Cardiac muscle cell (in vitro differentiated cells and primary cell): Measurements from ENCODE around the gene SIRPA. TPM values are rescaled to one million over a fixed set of nuclear protein-coding genes. Genes with fewer than 3 reads are reported as not detected.

ENCODE experiments used
- DNase-seq, 2 donors: peaks; one replicate each; pipeline versions ENCODE4 v3.0.0 to v3.0.0-alpha.2; 2010 to 2017; ENCODE audit warnings: low read depth in 1 of 2, low spot score in 1 of 2
- H3K27ac ChIP-seq: fragments of 200-600 bp; sonication (generic); 2 replicates; pipeline ENCODE4 v1.5.1; 2016
- H3K27me3 ChIP-seq: fragments of 200-600 bp; sonication (generic); 2 replicates; pipeline ENCODE4 v1.6.0; 2016; ENCODE audit warnings: control low read depth
- H3K36me3 ChIP-seq: fragments of 200-600 bp; sonication (generic); 2 replicates; pipeline ENCODE4 v1.5.1; 2016; ENCODE audit warnings: control low read depth
- H3K4me1 ChIP-seq: fragments of 200-600 bp; sonication (generic); 2 replicates; pipeline ENCODE4 v1.8.1; 2017; ENCODE audit warnings: low read depth, mild to moderate bottlenecking, mixed run types
- H3K4me3 ChIP-seq: fragments of 200-600 bp; sonication (generic); 2 replicates; pipeline ENCODE4 v1.5.1; 2016; ENCODE audit warnings: mild to moderate bottlenecking
- H3K9me3 ChIP-seq: fragments of 200-600 bp; sonication (generic); 2 replicates; pipeline ENCODE4 v1.5.1; 2017; ENCODE audit warnings: low read depth, mild to moderate bottlenecking, control low read depth
- polyA plus RNA-seq: library from polyadenylated mRNA; unstranded; fragments of >200 nt; fragmentation: Nextera tagmentation; extraction: Ambion mirVana; gene quantifications from 2 replicates; pipeline ENCODE4 v1.2.1, GENCODE V29; 2016
- total RNA-seq: library from RNA; depleted of rRNA; stranded (reverse); fragments of >200 nt; gene quantifications from 2 replicates; pipeline ENCODE4 v1.2.3, GENCODE V29; 2016
- TF ChIP-seq, protein P1 (sequence below): IDR thresholded peaks from 2 replicates; pipeline ENCODE4 v1.5.1; 2012; ENCODE audit warnings: low read depth, mild to moderate bottlenecking, low read length

SIRPA gene
- total and polyA plus RNA-seq, 2 experiments from 2014 or later: 42.9 to 43.0 TPM

DNA sequence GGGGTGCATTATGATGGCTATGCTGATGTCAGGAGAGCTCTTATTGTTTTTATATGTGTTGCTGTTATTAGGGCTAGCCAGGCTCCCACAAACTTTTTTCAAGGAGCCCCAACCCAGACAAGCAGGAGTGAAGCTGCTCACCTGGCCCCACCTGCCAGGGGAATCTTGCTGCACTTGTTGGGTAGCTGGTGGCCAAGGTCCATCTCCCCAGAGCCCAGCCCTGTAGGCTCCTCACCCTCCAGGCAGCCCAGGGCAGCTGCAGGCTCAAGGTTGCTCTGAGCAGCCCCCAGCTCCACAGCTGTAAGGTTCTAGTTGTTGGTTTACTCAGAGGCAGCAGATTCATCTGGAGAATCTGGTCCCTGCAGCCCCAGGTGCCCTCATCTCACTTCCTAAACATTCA lies 46.8 kb upstream of the SIRPA start:
- no peaks in the 10 kb centered on the region for H3K27me3 ChIP-seq
- no peaks in the 10 kb centered on the region for H3K4me1 ChIP-seq
- no peaks in the 10 kb centered on the region for H3K9me3 ChIP-seq
- TF ChIP-seq, protein P1, sequence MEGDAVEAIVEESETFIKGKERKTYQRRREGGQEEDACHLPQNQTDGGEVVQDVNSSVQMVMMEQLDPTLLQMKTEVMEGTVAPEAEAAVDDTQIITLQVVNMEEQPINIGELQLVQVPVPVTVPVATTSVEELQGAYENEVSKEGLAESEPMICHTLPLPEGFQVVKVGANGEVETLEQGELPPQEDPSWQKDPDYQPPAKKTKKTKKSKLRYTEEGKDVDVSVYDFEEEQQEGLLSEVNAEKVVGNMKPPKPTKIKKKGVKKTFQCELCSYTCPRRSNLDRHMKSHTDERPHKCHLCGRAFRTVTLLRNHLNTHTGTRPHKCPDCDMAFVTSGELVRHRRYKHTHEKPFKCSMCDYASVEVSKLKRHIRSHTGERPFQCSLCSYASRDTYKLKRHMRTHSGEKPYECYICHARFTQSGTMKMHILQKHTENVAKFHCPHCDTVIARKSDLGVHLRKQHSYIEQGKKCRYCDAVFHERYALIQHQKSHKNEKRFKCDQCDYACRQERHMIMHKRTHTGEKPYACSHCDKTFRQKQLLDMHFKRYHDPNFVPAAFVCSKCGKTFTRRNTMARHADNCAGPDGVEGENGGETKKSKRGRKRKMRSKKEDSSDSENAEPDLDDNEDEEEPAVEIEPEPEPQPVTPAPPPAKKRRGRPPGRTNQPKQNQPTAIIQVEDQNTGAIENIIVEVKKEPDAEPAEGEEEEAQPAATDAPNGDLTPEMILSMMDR: no peak
- no peak overlapping the region for H3K4me3 ChIP-seq
- H3K27ac ChIP-seq: no peak overlapping the region
- H3K36me3 ChIP-seq: no peaks in the 10 kb centered on the region
- no peak for DNase-seq

DNA sequence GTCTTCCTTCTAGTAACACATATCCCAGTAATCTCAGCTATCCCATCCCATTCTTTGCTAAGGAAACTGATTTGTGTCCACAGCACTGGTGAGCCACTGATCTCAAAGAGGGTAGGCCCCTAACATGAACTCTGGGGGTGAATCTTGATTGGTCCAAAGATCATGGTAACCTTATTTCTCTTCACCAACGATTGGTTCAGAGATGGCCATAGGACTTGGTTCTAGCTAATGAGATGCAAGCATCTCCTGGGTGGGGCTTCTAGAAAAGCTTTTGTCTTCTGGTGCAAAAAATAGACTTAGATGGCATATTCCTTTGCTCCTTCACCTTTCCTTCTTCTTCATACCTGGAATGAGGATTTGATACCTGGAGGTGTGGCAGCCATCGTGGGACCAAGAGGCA lies 43.8 kb upstream of the SIRPA start:
- H3K27me3 ChIP-seq: no peaks in the 10 kb centered on the region

DNA sequence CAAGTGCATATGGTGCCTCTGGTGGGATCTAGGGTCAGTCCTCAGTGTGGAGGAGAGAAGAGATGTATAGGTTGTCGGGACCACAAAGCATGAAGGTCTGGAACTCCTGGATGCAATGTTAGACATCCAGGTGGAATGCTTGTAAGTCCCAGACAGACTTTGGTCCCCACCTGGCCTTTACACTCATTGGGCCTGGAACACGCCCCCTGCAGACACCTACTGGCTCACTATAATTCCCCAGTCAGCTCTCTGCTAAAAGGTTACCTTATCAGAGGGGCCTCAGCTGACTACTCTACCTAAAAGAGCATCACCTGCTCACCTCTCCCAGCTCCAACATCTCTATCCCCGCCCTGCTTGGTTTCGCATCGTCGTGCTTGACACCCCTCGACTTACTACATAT lies 41.7 kb upstream of the SIRPA start:
- no peaks in the 10 kb centered on the region for H3K4me1 ChIP-seq
- TF ChIP-seq, protein P1: no peak

More for the DNA sequence above, 43.8 kb upstream of the SIRPA start:
- no peaks in the 10 kb centered on the region for H3K9me3 ChIP-seq
- no peaks in the 10 kb centered on the region for H3K4me1 ChIP-seq
- TF ChIP-seq, protein P1: no peak
- no peaks in the 10 kb centered on the region for H3K36me3 ChIP-seq
- H3K27ac ChIP-seq: no peak overlapping the region
- DNase-seq: no peak
- H3K4me3 ChIP-seq: no peak overlapping the region

DNA sequence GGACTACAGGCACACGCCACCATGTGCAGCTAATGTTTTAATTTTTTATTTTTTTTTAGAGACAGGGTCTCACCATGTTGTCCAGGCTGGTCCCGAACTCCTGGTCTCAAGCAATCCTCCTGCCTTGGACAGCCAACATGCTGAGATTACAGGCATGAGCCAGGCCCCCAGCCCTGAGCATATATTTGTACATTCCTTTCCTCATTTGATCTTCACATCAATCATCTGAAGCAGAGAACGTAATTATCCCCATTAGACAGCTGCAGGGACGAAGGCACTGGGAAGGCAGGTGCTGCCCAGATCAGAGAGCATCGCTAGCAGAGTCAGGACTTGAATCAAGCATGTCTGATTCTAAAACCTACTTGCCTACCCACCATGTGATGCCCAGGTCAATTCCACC lies 41.0 kb upstream of the SIRPA start:
- TF ChIP-seq, protein P1: no peak
- Histone ChIP-seq H3K9me3 (no peaks in the 10 kb centered on the region), H3K4me1 (no peaks in the 10 kb centered on the region), H3K27me3 (no peaks in the 10 kb centered on the region), H3K36me3 (no peaks in the 10 kb centered on the region), H3K4me3 (no peak overlapping the region), H3K27ac (no peak overlapping the region)
- no peak for DNase-seq

More for the DNA sequence above, 41.7 kb upstream of the SIRPA start:
- no peak for DNase-seq
- Histone ChIP-seq H3K9me3 (no peaks in the 10 kb centered on the region), H3K4me3 (no peak overlapping the region), H3K27me3 (no peaks in the 10 kb centered on the region), H3K36me3 (no peaks in the 10 kb centered on the region), H3K27ac (no peak overlapping the region)

DNA sequence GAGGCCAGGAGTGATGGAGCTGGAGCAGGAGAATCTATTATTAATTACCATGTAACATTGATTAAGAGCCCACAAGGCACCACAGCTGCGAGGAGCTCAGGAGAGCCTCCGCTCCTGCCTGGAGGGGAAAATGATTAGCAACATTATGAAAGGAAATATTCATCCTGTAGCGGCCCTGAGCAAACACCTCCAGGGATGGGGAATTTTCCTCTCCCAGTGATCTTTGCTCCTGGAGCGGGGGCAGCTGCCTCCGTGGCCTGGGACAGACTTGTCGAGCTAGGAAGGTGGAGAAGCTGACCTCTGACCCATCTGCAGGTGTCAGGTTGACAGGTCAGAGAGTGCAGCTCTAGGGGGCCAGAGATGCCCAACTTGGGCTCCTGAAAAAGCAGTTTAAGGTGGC lies 40.1 kb upstream of the SIRPA start:
- no peaks in the 10 kb centered on the region for H3K27me3 ChIP-seq
- no peaks in the 10 kb centered on the region for H3K36me3 ChIP-seq
- no peak overlapping the region for H3K4me3 ChIP-seq
- DNase-seq: no peak
- no peak overlapping the region for H3K27ac ChIP-seq
- no peaks in the 10 kb centered on the region for H3K4me1 ChIP-seq
- TF ChIP-seq, protein P1: no peak
- H3K9me3 ChIP-seq: no peaks in the 10 kb centered on the region

DNA sequence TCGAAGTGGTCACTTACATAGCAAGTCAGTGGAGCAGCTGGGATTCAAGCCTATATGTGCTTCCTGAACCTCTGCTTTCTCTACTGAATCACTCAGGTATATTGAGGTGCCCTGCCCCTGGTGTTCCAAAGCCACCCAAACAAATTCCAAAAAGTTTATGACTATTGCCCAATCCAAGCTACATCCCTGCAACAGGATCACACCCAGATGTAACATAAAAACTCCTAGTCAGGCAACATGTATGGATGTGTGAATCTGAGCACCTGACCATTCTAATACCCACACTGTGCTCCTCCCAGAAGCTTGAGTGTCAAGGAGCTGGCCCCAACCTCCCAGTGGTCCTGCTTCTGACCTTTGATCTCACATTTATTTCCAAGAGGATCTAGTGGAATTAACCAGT lies 39.5 kb upstream of the SIRPA start:
- TF ChIP-seq, protein P1: no peak
- H3K27ac ChIP-seq: no peak overlapping the region

More for the DNA sequence above, 39.5 kb upstream of the SIRPA start:
- Histone ChIP-seq H3K27me3 (no peaks in the 10 kb centered on the region), H3K9me3 (no peaks in the 10 kb centered on the region), H3K4me1 (no peaks in the 10 kb centered on the region), H3K36me3 (no peaks in the 10 kb centered on the region), H3K4me3 (no peak overlapping the region)
- DNase-seq: no peak
